Measurements from ENCODE around the gene TRIM3. TPM values are rescaled to one million over a fixed set of nuclear protein-coding genes. Genes with fewer than 3 reads are reported as not detected.

The TRIM3 gene
- total and polyA plus RNA-seq, 2 experiments from 2014 or later = 21.9 to 25.3 TPM

DNA sequence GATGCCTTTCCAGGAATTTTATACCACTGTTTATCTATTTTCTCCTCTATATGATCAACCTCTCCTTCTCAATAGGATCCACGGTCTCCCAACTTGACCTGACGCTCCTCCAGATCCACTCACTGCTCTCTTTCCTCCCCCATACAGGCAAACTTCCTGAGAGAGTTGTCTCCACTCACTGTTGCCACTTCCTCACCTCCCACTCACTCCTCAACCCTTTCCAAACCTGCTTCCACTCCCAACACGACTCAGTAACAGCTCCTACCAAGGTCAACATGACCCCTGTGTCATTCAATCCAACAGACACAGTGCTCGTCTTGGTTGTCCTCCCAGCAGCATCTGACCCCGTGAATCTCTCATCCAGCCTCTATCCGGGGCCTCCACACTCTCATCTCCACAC, 57.9 kb downstream of the TRIM3 start:
- DNase-seq (ENCODE audit: low read depth in 1 of 2, low spot score in 1 of 2) = no peak
- no peak for TF ChIP-seq CTCF (IDR thresholded peaks at IDR 0.05; ENCODE audit: low read depth, low read length)

GRCh38 chr11:6414874-6415328, 58.8 kb downstream of the TRIM3 start:
- H3K9me3 ChIP-seq (ENCODE audit: low read depth) = no peaks in the 10 kb centered on the region
- no peak for DNase-seq (ENCODE audit: low read depth in 1 of 2, low spot score in 1 of 2)
- no peak for TF ChIP-seq CTCF (IDR thresholded peaks at IDR 0.05; ENCODE audit: low read depth, low read length)
- no peak overlapping the region for H3K4me3 ChIP-seq
- H3K4me1 ChIP-seq (ENCODE audit: low read depth) = peaks cover 41% of the 10 kb centered on the region
- H3K27ac ChIP-seq = peak overlapping the region; percentile 94
- no peaks in the 10 kb centered on the region for H3K27me3 ChIP-seq
- peaks cover 5% of the 10 kb centered on the region for H3K36me3 ChIP-seq

More for the DNA sequence above, 57.9 kb downstream of the TRIM3 start:
- H3K4me1 ChIP-seq (ENCODE audit: low read depth) = peaks cover 43% of the 10 kb centered on the region
- no peak overlapping the region for H3K4me3 ChIP-seq
- H3K27ac ChIP-seq = no peak overlapping the region
- no peaks in the 10 kb centered on the region for H3K9me3 ChIP-seq (ENCODE audit: low read depth)
- no peaks in the 10 kb centered on the region for H3K36me3 ChIP-seq
- H3K27me3 ChIP-seq = no peaks in the 10 kb centered on the region

DNA sequence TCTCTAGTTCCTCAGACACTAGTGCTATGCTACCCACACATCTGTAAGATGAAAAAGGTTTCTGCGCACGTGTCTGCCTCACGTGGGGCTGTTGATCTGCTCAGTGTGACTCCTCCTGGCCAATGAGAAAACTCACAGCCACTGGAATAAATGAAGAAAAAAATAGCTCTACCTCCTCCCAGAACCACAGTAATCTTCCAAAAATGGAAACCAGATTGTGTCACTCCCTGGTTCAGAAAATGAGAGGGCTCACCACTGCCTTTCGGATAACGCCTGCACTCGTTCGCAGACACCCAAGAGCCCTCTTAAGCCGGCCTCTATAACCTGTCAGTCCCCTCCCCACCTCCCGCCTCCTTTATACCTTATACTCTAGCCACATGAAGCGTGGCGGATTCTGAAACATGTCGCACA, 59.9 kb downstream of the TRIM3 start:
- H3K27ac ChIP-seq = peak overlapping the region; percentile 94
- H3K27me3 ChIP-seq = no peaks in the 10 kb centered on the region
- DNase-seq (ENCODE audit: low read depth in 1 of 2, low spot score in 1 of 2) = peak in 1 of 2 donors; percentile 83
- no peaks in the 10 kb centered on the region for H3K9me3 ChIP-seq (ENCODE audit: low read depth)
- H3K36me3 ChIP-seq = peaks cover 9% of the 10 kb centered on the region
- TF ChIP-seq CTCF (IDR thresholded peaks at IDR 0.05; ENCODE audit: low read depth, low read length) = no peak
- H3K4me1 ChIP-seq (ENCODE audit: low read depth) = peaks cover 36% of the 10 kb centered on the region
- H3K4me3 ChIP-seq = no peak overlapping the region

- no peak for DNase-seq (ENCODE audit: low read depth in 1 of 2, low spot score in 1 of 2)
- Histone ChIP-seq H3K9me3 (ENCODE audit: low read depth) (no peaks in the 10 kb centered on the region), H3K4me3 (no peak overlapping the region), H3K4me1 (ENCODE audit: low read depth) (peaks cover 25% of the 10 kb centered on the region), H3K27me3 (no peaks in the 10 kb centered on the region), H3K27ac (no peak overlapping the region), H3K36me3 (peaks cover 9% of the 10 kb centered on the region)
- no peak for TF ChIP-seq CTCF (IDR thresholded peaks at IDR 0.05; ENCODE audit: low read depth, low read length)
These were observed 62.1 kb downstream of the TRIM3 start for GRCh38 chr11:6411594-6412031.

DNA sequence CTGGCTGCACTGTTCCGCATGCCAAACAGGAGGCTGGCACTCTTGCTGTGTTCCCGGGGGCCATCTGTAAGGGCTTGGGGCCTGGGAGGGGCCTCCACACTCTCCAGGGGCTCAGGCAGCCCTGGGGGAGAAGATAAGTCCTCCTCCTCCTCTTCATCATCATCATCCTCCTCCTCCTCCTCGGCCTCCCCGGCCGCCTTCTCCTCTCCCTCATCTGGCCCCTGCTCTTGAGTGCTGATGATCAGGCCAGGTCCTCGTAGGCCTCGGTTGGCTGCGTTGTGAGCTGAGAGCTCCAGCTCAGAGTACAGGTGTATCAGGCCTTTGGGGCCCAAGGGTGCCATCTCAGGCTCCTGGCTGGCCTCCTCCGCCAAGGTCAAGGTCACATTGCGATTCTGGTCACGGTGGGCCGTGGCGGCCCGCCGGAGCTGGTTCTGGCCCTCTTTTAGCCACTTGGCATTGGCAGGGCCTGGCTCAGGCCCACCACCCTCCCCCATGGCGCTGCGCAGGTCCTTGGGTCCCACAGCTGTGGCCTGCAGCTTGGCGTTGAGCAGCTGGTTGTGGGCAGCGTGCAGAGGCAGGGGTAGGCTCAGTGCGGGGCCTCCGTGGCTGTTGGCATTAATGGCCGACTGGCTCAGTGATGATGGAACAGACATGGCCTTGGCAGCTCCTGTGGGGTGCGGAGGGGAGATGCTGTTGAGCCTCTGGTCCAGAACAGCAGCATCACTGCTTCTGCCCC, 62.9 kb downstream of the TRIM3 start:
- TF ChIP-seq CTCF (IDR thresholded peaks at IDR 0.05; ENCODE audit: low read depth, low read length) = no peak
- Histone ChIP-seq H3K9me3 (ENCODE audit: low read depth) (no peaks in the 10 kb centered on the region), H3K4me3 (no peak overlapping the region), H3K36me3 (peaks cover 9% of the 10 kb centered on the region), H3K27ac (no peak overlapping the region), H3K27me3 (no peaks in the 10 kb centered on the region), H3K4me1 (ENCODE audit: low read depth) (peaks cover 25% of the 10 kb centered on the region)
- DNase-seq (ENCODE audit: low read depth in 1 of 2, low spot score in 1 of 2) = no peak
